HG03025 (cell line): ENCODE measurements around the gene F11R.
"Not testable (repeated sequence)": the region's sequence is repeated elsewhere in the genome, so short reads cannot be mapped to it uniquely, and the experiment has no call there.

Source experiments
- ATAC-seq: cut with Tn5 transposase; IDR thresholded peaks from one replicate; pipeline ENCODE4 v1.9.1; 2021; ENCODE audit warnings: mild to moderate bottlenecking, moderate library complexity; ENCODE audit not compliant: unreplicated experiment, low FRiP score

Gene F11R

DNA sequence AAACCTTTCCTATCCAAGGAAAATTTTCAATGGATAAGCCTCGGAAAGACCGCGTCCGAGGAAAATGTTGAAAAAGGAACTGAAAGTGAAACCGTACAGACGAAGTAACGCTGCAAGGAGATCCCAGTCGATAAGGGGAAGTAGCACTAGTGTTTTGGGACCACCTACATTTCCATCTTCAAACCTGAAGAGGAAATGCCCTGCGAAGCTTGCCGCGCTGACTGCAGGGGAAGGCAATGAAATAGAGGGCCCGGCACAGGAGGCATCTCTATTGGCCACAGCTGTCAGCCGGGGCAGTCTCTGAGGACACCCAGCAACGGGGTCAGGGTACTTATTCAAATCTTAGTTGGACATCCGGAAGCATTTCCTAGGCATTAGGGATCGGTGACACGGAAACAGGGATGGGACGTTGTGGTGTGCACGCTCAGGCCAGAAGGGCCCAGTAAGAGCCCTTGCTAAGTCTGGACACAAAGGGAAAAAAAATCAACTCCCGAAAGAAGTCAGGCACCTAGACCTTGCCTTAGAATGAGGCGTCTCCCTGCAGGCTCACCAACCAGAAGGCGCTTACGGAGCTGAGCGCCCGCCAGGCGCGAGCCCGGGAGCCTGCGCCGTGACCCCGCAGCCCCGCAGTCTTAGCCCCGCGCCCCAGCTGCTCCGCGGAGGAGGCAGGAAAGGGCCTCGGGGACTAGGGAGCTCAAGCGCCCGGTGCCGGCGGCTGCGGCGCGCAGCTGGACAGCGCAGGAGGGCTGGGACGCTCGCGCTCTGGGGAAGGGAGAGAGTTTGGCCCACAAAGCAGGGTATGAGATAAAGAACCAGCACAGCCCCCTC lies 24.2 kb upstream of the F11R start:
- ATAC-seq, result peak; percentile 29

GRCh38 chr1:161044535-161044907 lies 23.6 kb upstream of the F11R start:
- no peak for ATAC-seq

GRCh38 chr1:161039546-161039945 lies 18.6 kb upstream of the F11R start:
- ATAC-seq, result no peak

GRCh38 chr1:161039154-161039545 lies 18.2 kb upstream of the F11R start:
- no peak for ATAC-seq

GRCh38 chr1:161038523-161039153 lies 17.7 kb upstream of the F11R start, which contains the start of gene TSTD1:
TSS of gene TSTD1 (minus strand) at chr1:161038964. CDS start at chr1:161038889, 75 bp downstream.
- ATAC-seq, result peak; percentile 72

- ATAC-seq, result no peak
Observed at GRCh38 chr1:161037661-161038522, 16.9 kb upstream of the F11R start.

GRCh38 chr1:161033751-161034150 lies 12.8 kb upstream of the F11R start:
- no peak for ATAC-seq

DNA sequence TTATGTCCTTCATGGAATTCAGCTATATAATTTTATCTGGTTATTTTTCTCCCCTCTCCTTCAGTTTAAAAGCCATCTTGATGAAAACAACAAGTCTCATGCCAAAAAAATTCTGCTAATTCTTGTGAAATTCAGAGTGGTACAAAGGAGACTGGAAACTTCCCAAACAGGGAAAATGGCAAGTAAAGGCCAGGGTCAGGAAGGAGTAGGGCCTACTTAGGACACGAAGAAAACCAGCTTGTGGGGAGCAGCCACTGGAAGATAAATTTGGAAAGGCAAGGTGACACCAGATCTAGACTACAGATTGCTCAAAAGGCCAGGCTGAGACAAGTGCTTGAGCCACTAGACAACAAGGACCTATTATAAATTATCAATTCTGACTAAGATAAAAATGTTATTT lies 11.5 kb upstream of the F11R start:
- ATAC-seq, result no peak

DNA sequence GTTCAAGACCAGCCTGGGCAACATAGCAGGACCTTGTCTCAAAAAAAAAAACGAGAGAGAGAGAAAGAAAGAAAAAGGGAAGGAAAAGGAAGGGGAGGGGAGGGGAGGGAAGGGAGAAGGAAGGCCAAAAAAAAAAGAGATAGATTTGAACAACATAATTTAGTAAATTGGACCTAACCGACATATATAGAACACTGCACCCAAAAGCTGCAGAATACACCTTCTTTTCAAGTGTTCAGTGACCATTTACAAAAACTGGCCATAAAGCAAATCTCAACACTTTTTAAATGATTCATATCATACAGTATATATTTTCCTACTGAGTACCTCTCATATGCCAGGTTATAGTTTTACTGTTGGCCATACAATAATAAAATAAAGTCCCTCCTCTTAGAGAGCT lies 10.9 kb upstream of the F11R start:
- ATAC-seq, result no peak

DNA sequence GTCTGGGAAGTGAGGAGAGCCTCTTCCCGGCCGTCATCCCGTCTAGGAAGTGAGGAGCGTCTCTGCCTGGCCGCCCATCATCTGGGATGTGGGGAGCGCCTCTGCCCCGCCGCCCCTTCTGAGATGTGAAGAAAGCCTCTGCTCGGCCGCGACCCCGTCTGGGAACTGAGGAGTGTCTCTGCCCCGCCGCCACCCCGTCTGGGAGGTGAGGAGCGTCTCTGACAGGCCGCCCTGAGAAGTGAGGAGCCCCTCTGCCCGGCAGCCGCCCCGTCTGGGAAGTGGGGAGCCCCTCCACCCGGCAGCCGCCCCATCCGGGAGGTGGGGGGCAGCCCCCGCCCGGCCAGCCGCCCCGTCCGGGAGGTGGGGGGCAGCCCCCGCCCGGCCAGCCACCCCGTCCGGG lies 8.5 kb upstream of the F11R start:
- ATAC-seq, result not testable (repeated sequence)

DNA sequence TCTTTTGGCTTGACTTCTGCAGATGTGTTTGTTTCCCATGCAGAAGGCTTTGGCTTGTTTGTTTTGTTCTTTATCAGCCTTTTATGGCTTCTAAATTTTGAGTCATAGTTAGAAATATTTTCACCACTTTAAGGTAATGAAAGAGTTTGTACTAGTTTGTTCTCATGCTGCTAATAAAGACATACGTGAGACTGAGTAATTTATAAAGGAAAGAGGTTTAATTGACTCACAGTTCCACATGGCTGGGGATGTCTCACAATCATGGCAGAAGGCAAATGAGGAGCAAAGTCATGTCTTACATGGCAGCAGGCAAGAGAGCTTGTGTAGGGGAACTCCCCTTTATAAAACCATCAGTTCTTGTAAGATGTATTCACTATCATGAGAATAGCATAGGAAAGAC lies 6.0 kb upstream of the F11R start:
- not testable (repeated sequence) for ATAC-seq

GRCh38 chr1:161022432-161022831 lies 1.5 kb upstream of the F11R start:
- not testable (repeated sequence) for ATAC-seq

DNA sequence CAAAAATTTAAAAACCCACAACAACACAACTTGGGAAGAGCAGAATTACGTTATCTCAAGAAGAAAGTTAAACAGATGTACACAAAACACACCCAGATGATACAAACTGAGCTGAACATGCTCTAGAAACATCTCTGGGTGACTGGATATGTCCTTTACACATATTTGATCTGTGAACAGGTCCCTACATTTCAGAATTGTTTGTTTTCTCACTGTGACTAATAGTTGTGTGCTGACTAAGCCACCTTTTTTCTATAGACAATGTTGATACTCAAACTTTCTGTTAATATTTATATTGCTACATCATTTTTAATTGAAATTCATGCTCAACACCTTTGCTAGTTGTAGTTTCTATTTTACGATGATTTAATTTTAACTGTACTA lies 1.0 kb upstream of the F11R start:
- no peak for ATAC-seq

- ATAC-seq, result peak; percentile 81
Observed at GRCh38 chr1:161021165-161021969, 415 bp upstream of the F11R start.

DNA sequence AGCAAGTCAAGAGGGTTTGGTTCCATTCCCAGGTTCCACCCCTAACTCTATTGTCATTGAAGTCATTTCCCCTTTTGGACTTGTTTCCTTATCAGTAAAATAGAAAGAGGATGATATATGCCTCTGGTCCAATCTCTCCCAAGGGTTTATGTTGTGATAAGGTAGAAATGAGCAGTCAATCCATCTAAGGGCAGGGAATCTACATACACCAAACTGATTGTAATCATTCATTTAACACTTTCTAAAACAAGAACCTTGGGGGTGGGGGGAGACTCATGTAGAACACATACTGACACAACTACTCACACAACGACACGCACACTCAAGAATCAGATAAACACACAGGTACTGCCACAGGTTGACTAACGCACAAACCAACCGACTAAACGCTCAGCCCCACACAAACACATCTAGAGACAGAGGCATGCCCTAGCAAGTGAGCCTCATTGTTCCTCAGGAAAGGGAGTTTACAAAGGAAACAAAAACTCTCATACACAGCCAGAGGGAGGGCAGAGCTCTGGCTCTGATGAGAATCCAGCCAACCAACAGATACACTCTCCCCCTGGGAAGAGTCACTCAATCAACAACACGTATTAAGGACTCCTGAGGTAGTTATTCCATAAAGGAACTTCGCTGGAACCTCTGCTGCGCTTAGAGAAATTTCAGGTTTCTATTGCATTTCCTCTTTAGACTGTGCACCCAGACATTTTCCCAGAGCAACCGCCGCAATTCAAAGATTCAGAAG lies 1.0 kb downstream of the F11R start:
- peak; percentile 13 for ATAC-seq

DNA sequence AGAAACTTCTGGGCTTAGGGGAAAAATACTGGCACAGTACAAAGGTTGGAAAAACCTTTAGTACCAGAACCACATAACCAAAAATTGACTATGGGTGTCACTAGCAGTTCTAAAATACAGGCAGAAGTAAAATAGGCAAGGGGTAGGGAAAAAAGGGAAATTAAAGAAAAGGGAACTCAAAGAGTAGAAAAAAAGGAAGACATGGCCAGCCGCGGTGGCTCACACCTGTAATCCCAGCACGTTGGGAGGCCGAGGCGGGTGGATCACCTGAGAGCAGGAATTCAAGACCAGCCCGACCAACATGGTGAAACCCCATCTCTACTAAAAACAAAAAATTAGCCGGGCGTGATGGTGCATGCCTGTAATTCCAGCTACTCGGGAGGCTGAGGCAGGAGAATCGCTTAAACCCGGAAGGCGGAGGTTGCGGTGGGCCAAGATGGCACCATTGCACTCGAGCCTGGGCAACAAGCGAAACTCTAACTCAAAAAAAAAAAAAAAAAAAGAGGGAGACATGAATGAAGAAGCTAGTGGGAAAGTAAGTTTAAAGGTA lies 1.8 kb downstream of the F11R start:
- ATAC-seq, result not testable (repeated sequence)

GRCh38 chr1:161018631-161018930 lies 2.4 kb downstream of the F11R start:
- ATAC-seq, result no peak

DNA sequence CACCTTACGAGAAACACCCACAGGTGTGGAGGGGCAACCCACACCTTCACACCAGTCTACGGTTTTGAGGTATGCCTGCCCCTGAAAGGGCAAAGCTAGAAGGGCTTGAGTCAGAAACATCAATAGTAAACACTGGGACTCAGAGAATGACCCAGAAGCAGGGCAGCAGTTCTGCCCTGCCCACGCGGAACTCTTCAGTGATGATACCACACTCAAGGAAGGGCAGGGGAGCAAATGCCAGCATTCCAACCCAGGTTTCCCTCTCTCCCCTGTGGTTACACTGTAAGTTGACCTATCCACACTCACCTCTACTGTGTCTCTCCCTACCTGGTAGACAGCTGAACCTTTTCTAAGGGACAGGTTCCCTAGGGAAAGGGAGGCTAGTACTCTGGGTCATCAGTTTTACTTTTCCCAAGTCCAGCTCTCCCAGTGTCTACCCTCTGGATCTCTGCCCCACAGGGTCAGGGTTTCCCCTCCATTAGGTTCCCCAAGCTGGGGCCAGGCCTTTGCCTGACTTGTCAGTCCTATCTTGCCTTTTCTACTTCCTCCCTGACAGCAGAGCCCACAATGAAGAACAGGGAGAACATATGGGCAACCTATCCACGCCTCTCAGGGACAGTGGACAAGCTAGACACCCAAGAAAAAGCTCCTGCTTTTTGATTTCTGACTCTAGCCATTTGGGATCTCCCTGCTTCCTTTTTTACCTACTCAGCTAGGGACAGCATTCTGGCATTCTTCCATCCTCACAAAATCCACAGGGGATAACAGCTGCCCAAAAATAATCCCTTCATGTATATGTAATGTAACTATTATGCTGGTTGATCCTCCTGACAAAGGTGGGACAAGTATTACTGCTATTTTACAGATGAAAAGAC lies 3.0 kb downstream of the F11R start:
- no peak for ATAC-seq

DNA sequence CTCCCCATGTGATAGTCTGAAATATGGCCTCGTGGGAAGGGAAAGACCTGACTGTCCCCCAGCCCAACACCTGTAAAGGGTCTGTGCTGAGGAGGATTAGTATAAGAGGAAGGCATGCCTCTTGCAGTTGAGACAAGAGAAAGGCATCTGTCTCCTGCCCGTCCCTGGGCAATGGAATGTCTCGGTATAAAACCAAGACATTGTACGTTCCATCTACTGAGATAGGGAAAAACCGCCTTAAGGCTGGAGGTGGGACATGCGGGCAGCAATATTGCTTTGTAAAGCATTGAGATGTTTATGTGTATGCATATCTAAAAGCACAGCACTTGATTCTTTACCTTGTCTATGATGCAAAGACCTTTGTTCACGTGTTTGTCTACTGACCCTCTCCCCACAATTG lies 3.8 kb downstream of the F11R start:
- not testable (repeated sequence) for ATAC-seq
